Breast epithelium (tissue), 4 donors: Measurements from ENCODE around the gene GOLGA6L9. TPM values are rescaled to one million over a fixed set of nuclear protein-coding genes. Genes with fewer than 3 reads are reported as not detected.
"Not testable (repeated sequence)": the region's sequence is repeated elsewhere in the genome, so short reads cannot be mapped to it uniquely, and the experiment has no call there.

Source experiments
- DNase-seq, 2 donors: peaks; one replicate each; pipeline ENCODE4 v3.0.0-alpha.2; 2019; ENCODE audit warnings: low spot score in 2 of 2
- H3K27ac ChIP-seq, 2 donors: fragments of 200-600 bp; sonication (generic) in 1 of 2; one replicate each; pipeline ENCODE4 v1.5.1; 2016 to 2019; ENCODE audit warnings: mild to moderate bottlenecking in 1 of 2
- H3K27me3 ChIP-seq, 2 donors: fragments of 200-600 bp; sonication (generic) in 1 of 2; one replicate each; pipeline versions ENCODE4 v1.5.1 to v1.6.0; 2017 to 2019; ENCODE audit warnings: control low read depth in 1 of 2, mild to moderate bottlenecking in 1 of 2
- H3K36me3 ChIP-seq: fragments of 200-600 bp; one replicate; pipeline ENCODE4 v1.5.1; 2019
- H3K4me1 ChIP-seq, 2 donors: fragments of 200-600 bp; sonication (generic); one replicate each; pipeline ENCODE4 v1.5.1; 2016 to 2019; ENCODE audit warnings: control low read depth in 1 of 2
- H3K4me3 ChIP-seq, 3 donors: fragments of 200-600 bp; sonication (generic); 1 replicate in 2 of 3; 2 replicates in 1 of 3; pipeline ENCODE4 v1.5.1; 2016 to 2019; ENCODE audit warnings: mild to moderate bottlenecking in 3 of 3, moderate library complexity in 2 of 3
- H3K9me3 ChIP-seq, 2 donors: fragments of 200-600 bp; sonication (generic) in 1 of 2; one replicate each; pipeline ENCODE4 v1.5.1; 2016 to 2019; ENCODE audit warnings: control low read depth in 1 of 2
- intact Hi-C: fragments of 100-400 bp; cut with DNase I; formaldehyde crosslinking; loops from one replicate; pipeline ENCODE4 v1.15.1; 2023; ENCODE audit warnings: low total_unique reads
- total RNA-seq, 3 donors: library from RNA; depleted of rRNA; stranded (reverse); fragments of >200 nt; gene quantifications; one replicate each; pipeline ENCODE4 v1.1.0, GENCODE V29; 2016

Gene GOLGA6L9
- total RNA-seq, 3 donors from 2014 or later: 2.1 to 7.5 (median 4.6) TPM

DNA sequence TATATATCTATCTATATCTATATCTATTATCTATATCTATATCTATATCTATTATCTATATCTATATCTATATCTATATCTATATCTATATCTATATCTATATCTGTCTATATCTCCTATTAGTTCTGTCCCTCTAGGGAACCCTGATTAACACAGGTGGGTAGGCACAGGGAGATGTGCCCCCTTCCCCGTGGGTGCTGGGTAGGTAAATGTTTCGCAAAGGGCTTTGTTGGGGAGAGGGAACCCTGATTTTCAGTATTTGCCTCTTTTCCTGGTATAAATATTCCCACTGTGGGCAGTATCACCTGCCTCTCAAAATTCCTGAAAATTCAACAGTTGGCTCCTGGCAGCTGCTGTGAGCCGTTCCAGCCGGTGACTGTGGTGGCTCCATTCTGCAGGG, 27.7 kb downstream of the GOLGA6L9 start:
- H3K4me3 ChIP-seq, H3K9me3 ChIP-seq, DNase-seq, H3K4me1 ChIP-seq, H3K36me3 ChIP-seq, H3K27ac ChIP-seq, H3K27me3 ChIP-seq, intact Hi-C loops: not testable (repeated sequence)

- DNase-seq, intact Hi-C loops: not testable (repeated sequence)
Observed at GRCh38 chr15:82465629-82466028, 36.0 kb downstream of the GOLGA6L9 start.

GRCh38 chr15:82468205-82468604, 38.6 kb downstream of the GOLGA6L9 start:
- not testable (repeated sequence) for DNase-seq

More at GRCh38 chr15:82465629-82466028, 36.0 kb downstream of the GOLGA6L9 start:
- H3K36me3 ChIP-seq, H3K27ac ChIP-seq, H3K9me3 ChIP-seq, H3K4me1 ChIP-seq, H3K27me3 ChIP-seq, H3K4me3 ChIP-seq: not testable (repeated sequence)

DNA sequence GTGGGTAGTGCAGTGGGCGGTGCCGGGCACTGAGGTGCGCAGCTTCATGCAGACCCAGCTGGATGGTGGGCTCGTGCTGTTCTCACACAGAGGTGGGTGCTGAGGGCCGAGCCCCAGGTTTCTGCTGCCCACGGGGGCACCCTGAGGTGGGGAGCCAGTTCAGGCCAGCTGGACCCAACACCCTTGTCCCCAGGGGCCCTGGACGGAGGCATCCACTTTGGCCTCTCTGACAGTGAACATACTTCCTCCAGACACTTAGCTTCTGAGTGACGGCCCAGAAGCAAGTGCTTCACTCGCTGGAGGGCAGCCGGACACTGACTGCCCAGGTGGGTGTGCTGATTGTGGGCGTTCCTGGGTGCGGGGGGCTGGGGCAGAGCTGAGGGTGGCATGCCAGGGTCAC, 39.8 kb downstream of the GOLGA6L9 start:
- H3K4me3 ChIP-seq, H3K36me3 ChIP-seq, H3K9me3 ChIP-seq, H3K4me1 ChIP-seq, H3K27ac ChIP-seq, H3K27me3 ChIP-seq, intact Hi-C loops, DNase-seq: not testable (repeated sequence)

More at GRCh38 chr15:82468205-82468604, 38.6 kb downstream of the GOLGA6L9 start:
- H3K4me3 ChIP-seq, H3K27me3 ChIP-seq, H3K4me1 ChIP-seq, intact Hi-C loops, H3K9me3 ChIP-seq, H3K36me3 ChIP-seq, H3K27ac ChIP-seq: not testable (repeated sequence)

DNA sequence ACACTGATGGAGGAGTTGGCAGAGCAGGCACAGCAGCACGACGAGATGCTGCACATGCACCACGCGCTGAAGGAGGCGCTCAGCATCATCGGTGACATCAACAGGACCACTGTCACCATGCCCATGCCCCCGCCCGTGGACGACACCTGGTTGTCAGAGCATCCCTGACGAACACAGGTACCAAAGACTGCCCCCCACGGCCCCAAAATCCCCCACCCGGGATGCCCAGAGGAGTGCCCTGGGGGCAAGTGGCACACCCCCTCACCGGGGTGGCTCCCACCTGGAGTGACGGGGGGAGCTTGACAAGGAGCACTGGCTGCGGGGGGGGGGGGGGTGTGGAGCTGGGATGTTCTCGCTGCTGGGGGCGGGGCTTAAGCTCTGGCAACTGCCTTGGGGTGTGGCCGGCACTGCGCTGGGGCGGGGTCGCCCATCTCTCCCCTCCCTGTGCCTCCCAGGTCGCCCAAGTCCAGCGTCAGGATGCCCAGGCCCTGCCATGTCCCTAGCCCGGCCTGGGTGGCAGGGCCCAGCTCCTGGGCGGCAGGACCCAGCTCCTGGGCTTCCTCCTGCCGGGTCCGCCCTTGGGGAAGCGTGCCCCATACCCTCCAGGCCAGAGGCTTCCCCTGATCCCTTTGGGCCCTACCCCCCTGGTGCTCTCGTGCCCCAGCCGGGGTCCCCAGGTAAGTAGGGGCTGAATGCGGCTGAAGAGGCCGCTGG, 42.8 kb downstream of the GOLGA6L9 start:
- H3K27me3 ChIP-seq, H3K27ac ChIP-seq, H3K4me3 ChIP-seq, H3K4me1 ChIP-seq, intact Hi-C loops, H3K9me3 ChIP-seq, H3K36me3 ChIP-seq: not testable (repeated sequence)
- DNase-seq: peak in 1 of 2 donors; percentile 44

GRCh38 chr15:82474596-82475325, 45.1 kb downstream of the GOLGA6L9 start:
- H3K4me3 ChIP-seq, H3K4me1 ChIP-seq, H3K9me3 ChIP-seq, H3K27me3 ChIP-seq, DNase-seq, H3K36me3 ChIP-seq, intact Hi-C loops, H3K27ac ChIP-seq: not testable (repeated sequence)

DNA sequence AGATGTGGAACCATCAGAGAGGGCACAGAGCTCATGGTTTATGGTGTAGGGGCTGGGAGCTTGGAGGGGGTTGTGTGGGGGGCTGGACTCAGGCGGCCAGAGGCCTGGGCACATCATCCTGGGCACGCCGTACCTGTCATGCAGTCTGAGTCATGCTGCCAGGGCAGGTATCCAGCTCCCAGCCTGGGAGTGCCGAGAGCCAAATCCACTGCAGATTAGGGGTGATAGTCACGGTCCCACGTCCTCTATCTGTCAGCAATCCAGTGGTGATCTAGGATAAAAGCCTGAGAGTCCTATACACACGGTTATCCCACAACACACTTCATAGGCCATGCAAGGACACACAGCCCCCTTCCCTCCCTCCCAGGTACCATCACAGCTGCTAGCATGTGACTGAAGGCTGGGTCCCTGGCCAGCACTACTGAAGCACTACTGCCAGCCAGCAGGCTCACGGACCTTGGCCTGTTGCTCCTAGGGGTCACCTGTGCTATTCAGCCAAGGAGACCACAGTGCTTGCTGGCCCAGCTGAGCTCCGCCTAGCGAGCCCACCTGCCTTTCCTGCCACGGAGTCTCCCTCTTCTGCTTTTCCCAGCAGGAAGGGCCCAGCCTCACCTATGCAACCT, 45.8 kb downstream of the GOLGA6L9 start:
- H3K27ac ChIP-seq, H3K36me3 ChIP-seq, H3K4me1 ChIP-seq, intact Hi-C loops, H3K27me3 ChIP-seq, DNase-seq, H3K4me3 ChIP-seq, H3K9me3 ChIP-seq: not testable (repeated sequence)

DNA sequence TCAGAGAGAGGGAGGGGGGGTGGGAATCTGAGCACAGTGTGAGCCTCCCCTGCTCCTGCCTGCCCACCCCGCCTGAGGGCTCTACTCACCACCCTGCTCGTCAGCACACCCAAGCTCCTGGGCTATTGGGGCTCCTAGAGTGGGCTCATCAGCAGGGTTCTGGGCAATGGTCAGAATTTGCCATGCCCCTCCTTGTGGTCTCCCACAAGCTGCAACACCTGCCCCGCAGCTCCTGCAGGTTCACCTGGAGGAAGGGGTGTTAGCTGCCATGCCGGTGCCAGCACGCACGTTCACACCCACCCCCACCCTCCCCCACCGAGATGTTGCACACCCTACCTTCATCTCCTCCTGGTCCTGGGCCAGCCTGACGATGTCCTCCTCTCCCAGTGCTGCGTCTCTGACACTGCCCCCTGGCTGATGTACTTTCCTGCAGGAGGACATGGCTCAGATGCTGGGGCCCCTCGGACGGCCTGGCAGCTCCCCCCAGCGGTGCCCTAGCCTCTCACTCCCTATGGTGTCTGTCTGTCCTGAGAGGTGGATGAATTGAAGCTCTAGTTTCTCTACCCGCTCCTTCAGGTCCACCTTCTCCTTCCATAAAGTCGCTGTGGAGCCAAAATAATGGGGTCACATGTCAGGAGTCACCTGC, 47.2 kb downstream of the GOLGA6L9 start:
- H3K36me3 ChIP-seq, H3K27me3 ChIP-seq, H3K4me3 ChIP-seq, H3K27ac ChIP-seq, H3K4me1 ChIP-seq, intact Hi-C loops, H3K9me3 ChIP-seq: not testable (repeated sequence)
- DNase-seq: peak in 1 of 2 donors; percentile 43

- H3K4me3 ChIP-seq, H3K36me3 ChIP-seq, DNase-seq, H3K9me3 ChIP-seq, H3K27me3 ChIP-seq, intact Hi-C loops, H3K4me1 ChIP-seq, H3K27ac ChIP-seq: not testable (repeated sequence)
Observed at GRCh38 chr15:82477343-82478057, 47.9 kb downstream of the GOLGA6L9 start.

Other genes with a start within 250 kb of the GOLGA6L9 start
- gene EFL1, start 167.1 kb upstream of the GOLGA6L9 start, total RNA-seq: 10 to 100 TPM; 12.5 to 23.7 (median 22.9) TPM
- 1 to 10 TPM; 1.1 to 2.8 (median 2.3) TPM for gene SAXO2, start 167.0 kb upstream of the GOLGA6L9 start, total RNA-seq
- 1 to 10 TPM in 2 of 3 donors, under 1 TPM in 1; 0.48 to 2.6 (median 1.6) TPM for gene GOLGA6L10, start 80.3 kb upstream of the GOLGA6L9 start, total RNA-seq
- 1,000 to 10,000 TPM; 2,556 to 3,448 (median 2,909) TPM for gene RPS17, start 110.6 kb downstream of the GOLGA6L9 start, total RNA-seq
- gene CPEB1, start 217.5 kb downstream of the GOLGA6L9 start, total RNA-seq: 1 to 10 TPM; 2.2 to 6.9 (median 4.6) TPM